ENCODE data around the gene DSCAML1.

Gene DSCAML1

DNA sequence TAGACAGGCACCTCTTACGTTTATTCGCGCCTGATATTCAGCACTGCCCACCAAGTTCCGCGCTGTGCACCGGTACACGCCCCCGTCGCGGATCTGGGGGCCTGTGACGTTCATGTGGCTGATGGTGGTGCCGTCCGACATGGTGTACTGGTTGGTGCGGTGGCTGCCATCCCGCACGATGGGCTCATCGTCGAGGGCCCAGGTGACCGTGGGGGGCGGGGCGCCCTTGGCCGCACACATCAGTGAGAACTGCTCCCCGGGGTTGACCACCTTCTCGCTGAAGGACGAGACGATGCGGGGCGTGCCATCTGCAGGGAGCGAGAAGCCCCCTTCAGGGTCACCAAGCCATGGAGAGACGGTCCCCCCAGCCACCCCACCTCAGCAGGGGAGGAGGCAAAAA is 278.6 kb downstream of the DSCAML1 start:
- DNase-seq (ENCODE audit: low spot score): no peak

DNA sequence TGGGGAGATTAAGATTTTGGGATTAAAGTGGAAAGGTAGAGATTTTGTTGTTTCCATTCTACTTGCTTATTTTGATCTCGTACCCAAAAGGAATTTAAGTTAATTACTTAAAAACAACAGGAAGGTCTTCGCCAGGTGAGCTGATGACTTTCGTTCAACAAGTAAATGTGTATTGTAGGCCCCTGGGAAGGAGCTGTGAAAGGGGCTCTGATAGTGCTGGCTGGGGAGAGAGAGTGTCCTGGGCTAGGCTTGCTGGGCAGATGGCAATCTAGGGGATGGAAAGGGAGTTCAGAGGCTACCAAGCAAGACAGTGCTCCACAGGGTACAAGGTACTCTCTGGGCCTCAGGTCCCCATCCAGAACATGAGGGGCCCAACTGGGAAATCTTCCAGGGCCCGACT is 279.9 kb downstream of the DSCAML1 start:
- DNase-seq (ENCODE audit: low spot score): no peak

DNA sequence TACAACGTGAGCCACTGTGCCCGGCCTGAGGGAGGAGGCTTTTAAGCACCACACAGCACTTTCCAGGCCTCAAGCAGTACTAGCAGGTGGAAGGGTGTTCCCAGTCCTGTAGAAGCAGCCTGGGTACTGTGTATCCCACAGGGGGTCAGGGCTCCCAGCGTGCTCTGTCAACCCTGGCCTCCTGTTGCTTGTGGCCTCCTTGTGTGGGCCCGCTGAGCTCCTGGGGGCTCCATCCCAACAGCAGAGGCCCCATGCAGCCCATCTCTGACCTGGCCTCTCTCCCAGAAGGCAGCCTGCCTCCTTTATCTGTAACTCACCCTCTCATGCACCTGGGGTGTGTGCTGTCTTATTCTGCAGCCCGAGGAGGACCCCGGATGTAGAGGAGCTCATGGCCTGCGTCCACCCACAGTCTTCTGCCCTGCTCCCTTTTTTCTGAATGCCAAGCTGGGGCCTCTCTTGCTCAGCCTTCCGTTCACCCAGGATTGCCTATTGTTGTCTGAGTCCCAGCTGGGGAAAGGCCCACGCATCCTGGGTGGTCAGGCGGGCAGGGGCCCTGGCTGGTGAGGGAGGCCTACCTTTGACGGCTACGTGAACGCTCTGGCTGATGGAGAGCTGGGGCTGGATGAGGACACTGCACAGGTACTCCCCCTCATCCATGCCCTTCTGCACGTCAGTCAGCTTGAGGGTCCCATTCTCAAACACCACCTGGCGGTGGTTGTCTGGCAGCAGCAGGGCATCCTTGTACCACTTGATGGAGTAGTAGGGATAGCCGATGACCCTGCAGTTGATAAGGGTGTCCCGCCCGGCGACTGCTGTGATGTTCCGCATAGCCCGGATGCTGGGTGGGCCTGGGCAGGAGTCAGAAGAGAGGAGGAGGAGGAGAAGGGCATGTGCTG is 280.9 kb downstream of the DSCAML1 start:
- no peak for DNase-seq (ENCODE audit: low spot score)

DNA sequence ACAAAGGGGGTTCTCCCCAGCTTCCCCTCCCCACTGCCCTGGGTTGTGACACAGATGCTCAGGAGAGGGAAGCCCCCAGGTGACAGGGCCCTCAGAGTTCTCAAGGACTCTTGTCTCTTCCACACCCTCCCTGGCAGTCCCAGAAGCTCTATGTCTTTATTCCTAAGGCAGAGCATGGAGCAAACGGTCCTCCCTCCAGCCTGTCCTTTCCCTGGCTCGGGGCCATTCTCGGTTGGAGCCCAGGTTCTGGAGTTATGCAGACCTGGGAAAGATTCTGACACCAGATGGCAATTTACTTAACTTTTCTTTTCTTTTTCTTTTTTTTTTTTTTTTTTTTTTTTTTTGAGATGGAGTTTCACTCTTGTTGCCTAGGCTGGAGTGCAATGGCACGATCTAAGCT is 282.8 kb downstream of the DSCAML1 start:
- DNase-seq (ENCODE audit: low spot score): no peak

- DNase-seq (ENCODE audit: low spot score): no peak
Observed at GRCh38 chr11:117513666-117514065, 283.4 kb downstream of the DSCAML1 start.

GRCh38 chr11:117511931-117512539 is 285.0 kb downstream of the DSCAML1 start:
- DNase-seq (ENCODE audit: low spot score): no peak

DNA sequence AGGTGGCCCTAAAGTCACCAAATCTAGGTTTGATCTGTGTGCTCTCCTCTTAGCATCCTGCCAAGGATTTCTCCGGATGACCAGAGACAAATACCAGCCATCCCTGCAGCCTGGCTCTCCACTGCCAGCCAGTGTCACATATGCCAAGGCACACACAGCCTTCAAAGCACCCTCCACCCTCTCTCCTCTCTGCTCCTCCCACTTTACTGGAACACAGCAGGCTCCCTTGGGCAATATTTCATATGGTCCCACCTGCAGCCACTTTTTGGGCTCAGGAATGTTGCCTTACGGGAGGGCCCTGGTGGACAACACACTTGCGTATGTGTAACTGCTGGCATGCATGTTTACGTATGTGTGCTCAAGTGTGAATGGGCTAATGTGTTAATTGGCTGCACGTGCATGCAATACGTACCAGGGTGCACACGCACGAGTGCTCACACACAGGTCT is 285.5 kb downstream of the DSCAML1 start:
- DNase-seq (ENCODE audit: low spot score): no peak

- DNase-seq (ENCODE audit: low spot score): no peak
Observed at GRCh38 chr11:117510646-117511045, 286.4 kb downstream of the DSCAML1 start.

DNA sequence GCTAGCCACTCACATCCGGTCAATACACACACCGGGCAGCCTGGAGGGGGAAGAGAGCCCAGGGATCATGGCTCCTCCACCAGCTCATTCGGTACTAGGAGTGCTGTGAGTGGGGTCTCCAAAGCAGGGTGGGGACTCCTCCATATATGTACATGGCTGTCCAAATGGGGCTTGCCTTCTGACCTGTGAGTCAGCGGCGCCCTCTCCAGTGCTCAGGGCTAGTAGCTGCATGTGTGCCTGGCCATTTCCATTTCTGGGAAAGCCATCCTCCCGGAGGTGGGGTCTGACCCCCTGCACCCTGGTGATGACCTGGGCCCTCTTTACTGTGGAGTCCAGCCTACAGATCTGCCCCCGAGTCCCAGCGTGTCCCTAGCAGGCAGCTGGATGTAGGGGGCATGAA is 287.5 kb downstream of the DSCAML1 start:
- DNase-seq (ENCODE audit: low spot score): no peak

DNA sequence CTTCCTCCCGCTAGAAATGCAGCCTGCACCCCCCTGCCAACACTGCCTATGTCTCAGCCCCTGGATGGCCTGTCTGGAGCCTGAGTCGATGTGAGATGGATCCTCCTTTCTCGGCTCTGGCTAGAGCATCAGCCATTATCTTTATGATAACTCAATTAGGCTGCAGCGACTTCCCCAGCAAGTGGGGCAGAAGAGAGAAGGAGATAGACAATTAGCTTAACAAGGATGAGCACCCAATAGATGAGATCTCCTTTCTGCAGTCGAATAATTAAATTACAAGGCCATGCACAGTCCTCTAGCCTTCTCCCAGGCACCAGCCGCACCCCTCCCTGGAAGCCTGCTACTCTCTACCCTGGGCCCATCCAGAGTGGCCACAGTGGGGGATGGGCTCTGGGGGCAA is 290.0 kb downstream of the DSCAML1 start:
- no peak for DNase-seq (ENCODE audit: low spot score)

GRCh38 chr11:117505285-117505970 is 291.6 kb downstream of the DSCAML1 start:
- DNase-seq (ENCODE audit: low spot score): no peak

DNA sequence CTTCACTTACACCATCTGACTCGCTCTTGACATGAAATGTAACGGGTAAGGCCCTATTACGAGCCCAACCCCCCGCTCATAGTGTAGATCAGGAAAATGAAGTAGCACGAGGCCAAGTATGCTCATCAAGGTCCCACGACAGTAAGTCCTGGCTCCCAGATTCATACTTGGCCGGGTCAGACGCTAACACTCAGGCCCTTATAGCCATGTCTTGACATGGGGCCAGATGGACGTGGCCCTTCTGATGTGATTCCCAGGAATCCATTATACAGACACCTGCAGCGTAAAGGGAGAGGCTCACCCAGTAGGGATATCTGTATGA is 294.3 kb downstream of the DSCAML1 start:
- DNase-seq (ENCODE audit: low spot score): no peak

GRCh38 chr11:117502015-117502778 is 294.8 kb downstream of the DSCAML1 start:
- DNase-seq (ENCODE audit: low spot score): no peak

DNA sequence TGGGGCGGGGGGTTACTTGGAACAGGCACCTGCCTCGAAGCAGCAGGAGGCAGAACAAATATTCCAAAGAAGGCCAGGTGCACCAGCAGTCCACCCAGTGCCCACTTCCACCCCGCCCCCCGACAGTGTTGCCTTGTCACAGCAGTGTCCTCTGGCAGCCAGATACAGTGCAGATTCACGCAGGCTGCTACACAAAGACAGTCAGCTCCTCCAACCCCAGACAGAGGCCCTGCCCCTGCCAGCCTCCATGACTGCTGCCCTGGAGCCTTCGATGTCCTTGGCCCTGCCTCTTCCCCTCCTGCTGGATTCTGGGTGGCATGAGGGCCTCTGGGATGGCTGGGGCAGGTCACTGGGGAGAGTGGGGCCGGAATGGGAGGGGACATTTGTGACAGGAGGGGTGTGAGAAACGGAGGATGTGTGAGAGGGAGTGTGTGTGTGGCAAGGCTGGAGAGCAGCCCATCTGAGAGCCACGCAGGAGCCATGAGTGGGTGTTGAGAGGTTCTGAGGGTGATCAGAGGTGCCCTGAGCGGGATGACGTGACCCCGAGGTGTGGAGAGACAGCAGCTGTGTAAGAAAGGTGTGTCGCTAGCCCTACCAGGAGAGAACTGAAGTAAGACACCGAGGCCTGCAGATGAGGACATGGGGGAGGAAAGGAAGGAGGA is 295.6 kb downstream of the DSCAML1 start:
- DNase-seq (ENCODE audit: low spot score): no peak

DNA sequence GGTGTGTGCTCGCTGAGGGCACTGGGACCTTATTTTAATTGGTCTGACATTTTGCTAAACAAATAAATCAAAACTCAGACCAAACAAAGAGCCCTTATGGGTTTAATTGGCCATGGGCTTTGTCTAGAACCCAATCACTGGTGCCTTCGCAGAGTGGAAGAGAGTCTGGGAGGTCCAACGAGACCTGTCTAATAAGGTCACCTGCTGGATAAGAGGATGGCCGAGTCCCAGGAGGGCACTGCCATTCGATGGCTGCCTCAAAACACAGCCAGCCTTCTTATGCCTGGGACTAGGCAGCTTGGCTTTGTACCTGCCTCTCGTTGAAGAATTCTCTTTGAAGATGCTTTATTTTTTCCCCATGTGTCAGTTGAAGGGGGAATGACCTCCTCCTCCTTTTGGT is 298.2 kb downstream of the DSCAML1 start:
- no peak for DNase-seq (ENCODE audit: low spot score)

- DNase-seq (ENCODE audit: low spot score): no peak
Observed at GRCh38 chr11:117497206-117497951, 299.6 kb downstream of the DSCAML1 start.

- DNase-seq (ENCODE audit: low spot score): no peak
Observed at GRCh38 chr11:117495357-117495756, 301.7 kb downstream of the DSCAML1 start.

GRCh38 chr11:117492578-117493251 is 304.3 kb downstream of the DSCAML1 start:
- peak; percentile 82 for DNase-seq (ENCODE audit: low spot score)

- DNase-seq (ENCODE audit: low spot score): no peak
Observed at GRCh38 chr11:117490911-117491310, 306.1 kb downstream of the DSCAML1 start.

- DNase-seq (ENCODE audit: low spot score): no peak
Observed at GRCh38 chr11:117489999-117490679, 306.9 kb downstream of the DSCAML1 start.
